HG03103 (cell line): ENCODE data around the gene LRCH3.
"Not testable (repeated sequence)": the region's sequence is repeated elsewhere in the genome, so short reads cannot be mapped to it uniquely, and the experiment has no call there.

ENCODE experiments used
- ATAC-seq: cut with Tn5 transposase; IDR thresholded peaks from one replicate; pipeline ENCODE4 v1.9.1; 2021; ENCODE audit warnings: low read depth; ENCODE audit not compliant: unreplicated experiment

LRCH3 gene

DNA sequence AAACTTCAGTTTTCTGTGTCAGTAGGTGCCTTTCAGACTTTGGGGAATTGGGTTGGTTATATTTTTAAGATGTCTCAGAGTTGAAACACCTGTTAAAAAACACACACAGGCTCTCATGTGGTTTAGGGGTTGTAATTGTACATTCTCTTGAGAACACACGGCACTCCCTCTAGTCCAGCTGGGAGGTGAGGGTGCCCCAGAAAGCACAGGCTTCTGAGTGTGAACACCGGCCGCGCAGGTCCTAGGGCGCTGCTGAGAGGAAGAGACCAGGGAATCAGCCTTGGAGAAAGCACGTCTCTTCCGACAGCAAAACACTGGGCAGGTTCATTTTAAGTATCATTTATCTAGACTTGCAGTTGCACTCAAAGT lies 90.9 kb downstream of the LRCH3 start:
- ATAC-seq = no peak

DNA sequence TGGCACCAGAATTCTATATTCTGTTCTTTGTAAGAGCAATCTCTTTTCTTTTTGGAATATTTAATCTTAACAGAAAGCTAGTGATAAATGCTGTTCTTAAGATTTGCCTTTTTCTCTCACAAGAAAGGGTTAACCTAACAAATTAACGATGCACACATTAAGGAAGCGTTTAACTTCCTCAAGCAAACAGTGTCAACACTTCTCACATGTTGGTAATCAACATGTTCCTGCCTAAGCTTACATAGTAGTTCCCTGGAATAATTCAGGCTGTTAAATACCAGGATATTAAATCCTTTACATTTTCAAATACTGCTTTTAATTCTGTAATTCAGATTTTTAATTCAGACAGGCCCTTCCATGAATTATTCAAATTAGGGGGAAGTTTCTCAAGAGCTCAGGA lies 91.5 kb downstream of the LRCH3 start:
- no peak for ATAC-seq

DNA sequence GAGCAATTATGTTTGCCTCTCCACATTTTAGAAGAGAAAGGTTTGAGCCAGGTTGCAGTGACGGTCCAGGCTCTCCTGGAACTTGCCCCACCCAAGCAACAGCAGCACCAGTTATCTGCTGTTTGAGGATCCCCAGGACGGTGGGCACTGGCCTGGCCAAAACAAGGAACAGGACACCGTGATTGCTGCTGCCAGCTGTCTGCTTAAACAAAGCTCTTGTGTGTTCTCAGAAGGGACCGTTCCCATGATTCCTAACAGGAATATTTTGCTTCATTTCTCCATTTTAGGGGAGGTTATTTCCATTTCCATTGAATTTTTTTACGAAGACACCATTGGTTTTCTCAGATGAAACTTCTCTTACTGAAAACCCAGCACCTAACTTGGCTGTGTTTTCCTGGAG lies 92.5 kb downstream of the LRCH3 start:
- no peak for ATAC-seq

DNA sequence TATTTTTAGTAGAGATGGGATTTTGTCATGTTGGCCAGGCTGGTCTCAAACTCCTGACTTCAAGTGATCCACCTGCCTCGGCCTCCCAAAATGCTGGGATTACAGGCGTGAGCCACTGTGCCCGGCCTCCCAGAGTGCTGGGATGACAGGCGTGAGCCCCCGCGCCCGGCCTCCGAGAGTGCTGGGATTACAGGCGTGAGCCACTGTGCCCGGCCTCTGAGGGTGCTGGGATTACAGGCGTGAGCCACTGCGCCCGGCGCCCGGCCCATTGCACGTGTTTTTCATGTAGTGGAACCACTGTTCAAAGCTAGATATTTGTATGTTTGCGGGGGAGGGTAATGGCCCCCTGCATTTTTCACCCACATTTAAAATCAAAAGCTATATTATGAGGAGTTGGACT lies 93.3 kb downstream of the LRCH3 start:
- ATAC-seq = not testable (repeated sequence)

DNA sequence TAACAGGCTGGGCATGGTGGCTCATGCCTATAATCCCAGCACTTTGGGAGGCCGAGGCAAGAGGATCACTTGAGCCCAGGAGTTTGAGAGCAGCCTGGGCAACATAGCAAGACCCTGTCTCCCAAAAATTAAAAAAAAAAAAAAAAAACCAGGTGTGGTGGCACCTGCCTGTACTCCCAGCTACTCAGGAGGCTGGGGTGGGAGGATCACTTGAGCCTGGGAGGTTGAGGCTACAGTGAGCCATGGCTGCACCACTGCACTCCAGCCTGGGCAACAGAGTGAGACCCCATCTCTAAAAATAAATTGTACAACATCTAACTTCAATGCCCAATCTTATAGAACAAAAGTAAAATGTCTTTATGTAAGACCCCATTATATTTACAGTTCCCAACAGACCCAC lies 95.0 kb downstream of the LRCH3 start:
- ATAC-seq = not testable (repeated sequence)

DNA sequence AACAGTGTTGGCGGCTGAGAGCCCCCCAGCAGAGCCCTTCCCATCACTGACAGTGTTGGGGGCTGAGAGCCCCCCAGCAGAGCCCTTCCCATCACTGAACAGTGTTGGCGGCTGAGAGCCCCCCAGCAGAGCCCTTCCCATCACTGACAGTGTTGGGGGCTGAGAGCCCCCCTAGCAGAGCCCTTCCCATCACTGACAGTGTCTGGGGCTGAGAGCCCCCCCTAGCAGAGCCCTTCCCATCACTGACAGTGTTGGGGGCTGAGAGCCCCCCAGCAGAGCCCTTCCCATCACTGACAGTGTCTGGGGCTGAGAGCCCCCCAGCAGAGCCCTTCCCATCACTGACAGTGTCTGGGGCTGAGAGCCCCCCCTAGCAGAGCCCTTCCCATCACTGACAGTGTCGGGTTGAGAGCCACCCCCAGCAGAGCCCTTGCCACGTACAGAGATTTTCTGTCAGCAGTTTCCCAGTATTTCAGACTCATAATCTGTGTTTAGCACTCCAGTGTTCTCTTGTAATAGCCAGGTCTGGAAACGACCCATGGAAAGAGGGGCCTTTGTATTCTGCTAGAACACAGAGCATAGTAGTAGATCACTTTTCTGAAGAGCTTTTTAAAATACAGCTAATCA lies 96.5 kb downstream of the LRCH3 start:
- ATAC-seq = not testable (repeated sequence)

DNA sequence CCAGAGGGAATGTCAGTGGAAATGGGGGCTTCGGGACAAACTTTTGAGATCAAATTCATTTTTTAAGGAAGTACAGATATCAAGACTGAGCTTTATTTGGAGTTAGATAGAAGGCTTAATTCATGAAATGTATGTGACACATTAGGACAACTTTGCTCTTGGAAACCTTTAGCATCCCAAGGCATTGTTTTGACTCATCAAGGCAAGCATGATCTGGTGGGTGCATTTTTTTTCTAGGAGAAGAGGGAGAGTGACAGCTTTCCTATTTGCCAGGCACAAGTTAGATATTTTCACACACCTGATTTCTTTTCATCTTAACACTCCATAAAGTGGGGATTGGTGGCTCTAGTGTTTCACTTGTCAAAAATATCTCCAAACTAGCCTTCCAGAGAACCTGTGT lies 97.5 kb downstream of the LRCH3 start:
- ATAC-seq = no peak

DNA sequence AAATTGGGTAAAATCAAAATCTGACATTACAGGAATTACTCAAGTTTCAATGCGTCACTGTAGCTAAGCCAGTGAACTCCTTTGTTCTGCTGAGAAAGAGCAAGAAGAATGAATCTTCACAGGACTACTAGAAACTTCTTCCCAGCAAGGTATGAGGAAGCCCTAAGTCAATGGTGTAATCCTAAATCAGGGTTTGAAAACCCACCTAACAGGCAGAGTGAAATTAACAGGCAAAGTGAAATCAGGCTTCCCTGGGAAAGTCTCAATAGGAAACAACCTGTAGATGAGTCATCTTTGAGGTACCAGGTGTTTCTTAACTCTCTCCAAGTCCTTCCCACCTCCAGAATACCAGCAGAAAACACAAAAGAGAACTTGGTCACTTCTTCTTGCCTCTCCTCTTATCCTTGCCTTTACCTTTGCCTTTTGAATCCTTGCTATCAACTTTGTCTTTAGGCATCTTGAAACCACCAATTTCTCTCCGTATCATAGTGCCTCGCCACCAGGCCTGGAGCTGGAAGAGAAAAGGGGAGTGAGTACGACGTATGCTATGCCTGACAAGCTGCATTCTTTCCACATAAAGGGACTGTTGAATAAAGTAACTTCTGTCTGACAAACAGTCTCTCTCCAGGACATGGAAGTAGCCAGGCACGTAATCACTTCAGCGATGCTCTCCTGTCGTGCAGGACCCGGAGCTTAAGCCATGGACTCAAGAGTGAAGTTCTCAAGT lies 98.3 kb downstream of the LRCH3 start:
- no peak for ATAC-seq

DNA sequence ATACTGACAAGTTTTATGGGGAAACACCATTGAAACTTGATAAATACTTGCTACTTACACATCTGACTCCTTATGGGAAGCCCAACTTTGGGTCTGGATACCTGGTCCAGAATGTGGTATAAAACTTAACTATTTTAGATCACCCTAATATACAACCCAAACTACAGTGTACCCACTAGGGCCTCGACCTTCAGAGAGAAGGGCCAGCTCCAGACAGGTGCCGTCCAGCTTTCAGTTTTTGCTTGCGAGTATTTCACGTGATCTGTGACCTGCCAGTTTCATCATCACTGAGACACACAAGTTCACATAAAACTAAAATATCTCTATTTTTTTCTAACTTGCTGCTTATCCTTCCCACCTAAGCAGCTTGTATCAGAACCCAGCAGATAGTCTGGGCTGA lies 99.6 kb downstream of the LRCH3 start:
- no peak for ATAC-seq

DNA sequence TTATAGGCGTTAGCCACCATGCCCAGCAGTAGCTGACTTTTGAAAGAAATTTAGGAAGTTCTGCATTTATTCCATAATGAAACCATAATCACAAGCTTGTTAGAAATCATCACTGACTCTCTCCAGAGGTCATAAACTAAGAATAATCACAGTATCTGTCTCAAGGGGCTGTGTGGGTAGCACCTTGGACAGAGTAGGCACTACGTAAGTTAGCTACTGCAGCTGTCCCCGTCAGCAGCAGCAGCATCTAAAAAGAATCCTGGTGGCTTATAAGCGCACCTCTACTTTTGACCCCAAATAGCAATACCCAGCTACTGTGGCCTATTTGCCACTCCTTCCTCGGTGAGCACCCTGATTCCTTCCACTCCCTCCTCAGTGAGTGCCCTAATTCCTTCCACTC lies 101.1 kb downstream of the LRCH3 start:
- ATAC-seq = no peak

DNA sequence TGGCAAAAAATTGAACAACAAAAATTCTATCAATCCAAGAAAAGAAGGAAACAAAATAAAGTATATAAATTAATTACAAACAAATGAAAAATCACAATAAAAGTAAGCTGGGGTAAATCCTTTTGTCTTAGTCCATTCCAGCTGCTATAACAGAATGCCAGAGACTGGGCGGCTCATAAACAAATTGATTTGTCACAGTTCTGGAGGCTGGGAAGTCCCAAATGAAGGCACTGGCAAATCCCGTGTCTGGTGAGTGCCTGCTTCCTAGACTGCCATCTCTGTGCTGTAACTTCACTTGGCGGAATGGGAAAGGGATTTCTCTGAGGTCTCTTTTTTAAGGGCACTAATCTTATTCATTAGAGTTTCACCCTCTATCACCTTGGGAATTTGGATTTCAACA lies 105.4 kb downstream of the LRCH3 start:
- no peak for ATAC-seq

DNA sequence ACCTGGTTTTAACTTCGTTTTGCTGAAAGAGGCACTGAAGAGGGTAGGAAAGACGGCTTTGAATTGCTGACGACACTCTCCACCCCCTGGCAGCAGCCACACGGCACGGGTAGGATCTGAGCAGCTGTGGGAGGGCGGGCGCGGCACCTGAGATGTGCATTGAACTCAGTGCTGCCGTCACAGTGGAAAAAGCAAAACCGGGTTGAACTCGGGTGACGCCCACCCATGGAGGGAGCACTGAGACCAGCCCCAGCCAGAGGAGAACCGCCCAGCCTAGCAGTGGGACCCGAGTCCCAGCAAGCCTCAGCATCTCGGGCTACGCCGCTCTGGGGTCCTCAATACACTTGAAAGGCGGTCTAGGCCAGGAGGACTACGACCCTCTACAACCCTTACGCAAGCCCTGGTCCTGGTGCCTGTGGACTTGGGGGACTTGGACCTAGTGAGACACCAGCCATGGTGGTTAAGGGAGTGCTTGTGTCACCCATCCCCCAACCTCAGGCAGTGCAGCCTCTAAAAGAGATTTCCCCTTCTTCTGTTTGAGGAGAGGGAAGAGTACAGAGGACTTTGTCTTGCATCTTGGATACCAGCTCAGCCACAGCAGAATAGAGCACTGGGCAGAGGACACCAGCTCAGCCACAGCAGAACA lies 108.9 kb downstream of the LRCH3 start:
- ATAC-seq = no peak

DNA sequence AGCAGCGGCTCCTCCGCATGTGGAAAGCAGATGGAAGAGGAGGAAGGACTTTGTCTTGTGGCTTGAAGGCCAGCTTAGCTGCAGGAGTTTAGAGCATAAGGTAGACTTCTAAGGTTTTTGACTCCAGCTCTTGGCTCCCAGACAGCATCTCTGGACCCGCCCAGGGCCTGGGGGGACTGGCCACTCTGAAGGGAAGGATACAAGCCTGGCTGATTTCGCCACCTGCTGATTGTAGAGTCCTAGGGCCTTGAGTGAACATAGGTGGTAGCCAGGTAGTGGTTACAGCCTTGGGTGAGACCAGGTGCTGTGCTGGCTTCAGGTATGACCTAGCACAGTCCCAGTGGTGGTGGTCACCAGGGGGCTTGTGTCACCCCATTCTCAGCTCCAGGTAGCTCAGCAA lies 110.6 kb downstream of the LRCH3 start:
- ATAC-seq = no peak

DNA sequence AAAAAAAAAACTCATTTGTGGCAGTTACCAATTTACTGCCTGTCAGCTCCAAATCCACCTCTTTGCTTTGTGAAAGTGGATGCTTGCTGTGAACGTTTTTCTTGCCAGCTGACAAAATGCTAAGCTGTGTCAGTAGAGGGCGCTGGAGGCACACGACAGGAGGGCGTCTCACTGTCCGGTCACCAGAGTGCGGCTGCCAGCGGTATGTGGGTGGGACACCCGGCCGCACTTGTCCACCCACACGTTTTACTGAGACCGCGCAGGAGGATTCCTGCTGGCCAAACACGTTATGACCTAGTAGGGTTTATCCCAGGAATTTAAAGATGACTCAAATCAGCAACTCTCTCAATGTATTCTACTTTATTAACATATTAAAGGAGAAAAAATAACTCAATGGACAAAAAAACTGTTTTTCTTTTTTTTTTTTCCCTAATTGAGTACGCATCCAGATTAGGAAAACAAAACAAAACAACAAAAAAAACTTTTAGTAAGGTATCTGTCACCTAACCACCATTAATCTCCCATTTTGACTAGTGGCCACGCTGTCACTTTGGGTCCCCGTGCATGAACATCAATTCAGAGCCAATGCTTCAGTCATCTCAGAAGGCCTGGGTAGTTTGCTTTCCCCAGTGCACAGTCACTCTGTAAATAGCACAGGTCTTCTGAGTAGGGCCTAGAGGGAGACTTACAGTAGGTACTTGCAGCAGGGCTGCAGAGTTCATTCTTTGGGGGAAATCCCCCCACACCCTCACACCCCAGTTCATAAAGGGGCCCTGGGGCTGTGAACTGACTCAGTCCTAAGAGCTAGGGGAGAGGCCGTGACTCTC lies 115.2 kb downstream of the LRCH3 start:
- peak; percentile 75 for ATAC-seq

DNA sequence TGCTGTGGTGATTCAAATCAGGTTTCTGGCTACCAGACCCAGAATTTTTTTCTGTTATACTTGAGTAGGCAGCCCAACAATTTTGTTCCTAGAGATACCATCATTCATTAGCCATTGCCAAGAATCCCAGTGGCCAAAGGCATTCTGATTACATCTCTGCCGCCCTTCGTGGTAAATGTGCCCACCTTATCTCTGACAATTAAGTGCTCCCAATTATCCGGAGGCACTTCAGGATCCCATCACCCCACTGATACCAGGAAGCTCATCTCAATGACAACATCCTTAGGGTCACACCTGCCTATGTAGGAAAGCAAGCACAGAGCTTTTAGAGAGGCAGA lies 115.8 kb downstream of the LRCH3 start:
- no peak for ATAC-seq

DNA sequence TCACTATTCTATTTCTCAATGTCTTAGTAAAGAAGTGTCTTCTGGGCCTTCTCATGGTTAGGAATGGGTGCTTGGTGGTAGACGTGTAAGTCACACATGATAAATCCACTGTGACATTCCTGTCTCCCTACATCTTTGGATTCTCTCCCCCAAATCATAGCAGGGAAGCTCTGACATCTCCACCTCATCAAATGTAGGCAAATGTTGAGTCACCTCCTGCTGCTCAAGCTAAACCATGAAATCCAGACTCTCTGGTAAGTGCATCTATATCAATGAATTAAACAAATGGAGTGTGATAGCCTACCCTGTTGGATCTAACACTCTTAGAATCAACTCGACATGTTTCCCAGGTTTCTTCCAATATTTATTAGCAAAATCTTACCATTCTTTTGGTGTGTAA lies 116.1 kb downstream of the LRCH3 start:
- ATAC-seq = no peak

DNA sequence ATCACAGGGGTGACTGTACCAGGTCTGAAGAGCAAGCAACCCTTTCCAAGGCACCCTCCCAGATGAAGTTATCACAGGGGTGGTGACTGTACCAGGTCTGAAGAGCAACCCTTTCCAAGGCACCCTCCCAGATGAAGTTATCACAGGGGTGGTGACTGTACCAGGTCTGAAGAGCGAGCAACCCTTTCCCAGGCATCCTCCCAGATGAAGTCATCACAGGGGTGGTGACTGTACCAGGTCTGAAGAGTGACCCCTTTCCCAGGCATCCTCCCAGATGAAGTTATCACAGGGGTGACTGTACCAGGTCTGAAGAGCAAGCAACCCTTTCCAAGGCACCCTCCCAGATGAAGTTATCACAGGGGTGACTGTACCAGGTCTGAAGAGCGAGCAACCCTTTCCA lies 117.5 kb downstream of the LRCH3 start:
- ATAC-seq = not testable (repeated sequence)

DNA sequence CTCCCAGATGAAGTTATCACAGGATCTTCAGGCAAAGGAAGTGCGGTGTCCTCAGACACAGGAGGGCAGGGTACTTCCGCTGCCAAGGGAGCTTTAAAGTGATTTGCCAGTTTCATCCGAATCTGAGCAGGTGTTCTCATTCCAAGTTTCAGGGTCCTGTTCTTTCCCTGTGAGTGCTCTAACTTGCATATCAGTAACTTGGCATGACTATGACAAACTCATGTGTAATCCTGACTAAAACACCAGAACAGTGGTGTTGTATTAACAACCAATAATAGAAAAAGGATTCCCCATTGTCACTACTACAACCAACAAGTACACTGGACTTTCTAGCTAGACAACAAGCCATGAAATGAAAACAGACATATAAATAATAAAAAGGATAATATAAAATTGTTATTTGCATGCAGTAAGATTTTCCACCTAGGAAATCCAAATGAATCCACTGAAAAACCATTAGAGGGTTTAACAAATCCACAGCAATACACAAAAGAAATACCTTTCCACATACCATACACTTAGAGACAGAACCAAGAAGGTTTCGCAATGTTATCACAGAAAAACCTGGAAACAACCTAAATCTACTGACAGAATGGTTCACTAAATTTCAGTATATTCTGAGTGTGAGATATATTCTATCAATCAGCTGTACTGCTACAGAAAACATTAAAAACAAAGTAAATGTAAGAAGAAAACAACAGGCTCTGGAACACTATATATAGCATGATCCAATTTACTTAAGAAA lies 118.1 kb downstream of the LRCH3 start:
- no peak for ATAC-seq

DNA sequence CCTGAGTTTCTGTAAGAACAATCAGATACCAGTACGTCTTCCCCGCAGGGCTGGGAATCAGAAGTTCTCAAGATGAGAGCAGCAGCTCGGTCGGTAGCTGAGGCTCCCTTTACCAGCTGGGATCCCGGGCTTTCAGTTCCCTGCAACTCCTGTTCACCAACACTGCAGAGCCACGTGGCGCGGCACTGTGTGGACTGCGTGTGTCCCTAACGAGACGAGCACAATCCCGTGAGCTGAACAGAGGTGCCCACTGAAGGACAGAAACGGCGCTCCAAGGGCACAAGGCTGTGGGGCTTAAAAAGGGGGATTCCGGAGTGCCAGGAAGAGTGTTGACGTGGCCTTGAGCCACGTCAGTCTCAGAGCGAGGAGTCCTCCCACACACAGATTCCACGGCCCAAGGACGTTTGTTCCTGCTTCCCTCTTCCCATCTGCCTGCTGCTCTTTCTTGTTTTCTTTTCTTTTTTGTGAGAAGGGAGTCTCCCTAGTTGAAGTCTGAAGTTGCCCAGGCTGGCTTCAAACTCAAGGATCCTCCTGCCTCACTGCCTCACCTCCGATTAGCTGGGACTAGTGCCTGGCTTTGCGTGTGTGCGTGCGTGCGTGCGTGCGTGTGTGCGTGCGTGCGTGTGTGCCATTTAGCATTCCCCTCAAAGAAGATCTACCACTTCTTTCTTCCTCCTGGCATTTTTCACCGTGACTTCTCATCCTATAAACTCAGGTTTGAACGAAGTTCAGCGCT lies 121.9 kb downstream of the LRCH3 start:
- no peak for ATAC-seq
